Thyroid gland (tissue), 4 donors: ENCODE data around the gene MGST1. TPM values are rescaled to one million over a fixed set of nuclear protein-coding genes. Genes with fewer than 3 reads are reported as not detected.

Experiments used
- DNase-seq, 2 donors: peaks; one replicate each; pipeline ENCODE4 v3.0.0-alpha.2; 2019
- H3K27ac ChIP-seq, 3 donors: fragments of 200-600 bp; sonication (generic); 1 replicate in 2 of 3; 2 replicates in 1 of 3; pipeline ENCODE4 v1.5.1; 2016 to 2019; ENCODE audit warnings: mild to moderate bottlenecking in 1 of 3, moderate library complexity in 1 of 3
- H3K27me3 ChIP-seq: fragments of 200-600 bp; sonication (generic); one replicate; pipeline ENCODE4 v1.5.1; 2019
- H3K36me3 ChIP-seq, 2 donors: fragments of 200-600 bp; sonication (generic); one replicate each; pipeline ENCODE4 v1.5.1; 2016 to 2019
- H3K4me1 ChIP-seq, 2 donors: fragments of 200-600 bp; sonication (generic); one replicate each; pipeline ENCODE4 v1.5.1; 2017 to 2019
- H3K4me3 ChIP-seq, 3 donors: fragments of 200-600 bp; sonication (generic); replicated peaks in 1 of 3; 1 replicate in 2 of 3; 2 replicates in 1 of 3; pipeline ENCODE4 v1.5.1; 2016; ENCODE audit warnings: mild to moderate bottlenecking in 1 of 3
- H3K9me3 ChIP-seq: fragments of 200-600 bp; sonication (generic); one replicate; pipeline ENCODE4 v1.5.1; 2017
- POLR2A ChIP-seq, 2 donors: fragments of 450-650 bp; IDR thresholded peaks; one replicate each; pipeline ENCODE4 v1.6.1; 2017; ENCODE audit warnings: antibody characterized with exemption in 2 of 2, mild to moderate bottlenecking in 2 of 2, moderate library complexity in 1 of 2
- WGBS, 2 donors: methylation state at CpG; one replicate each; pipeline ENCODE4 v1.1.5; 2017; 5-methylcytosine and 5-hydroxymethylcytosine counted together
- intact Hi-C: fragments of 100-400 bp; cut with DNase I; formaldehyde crosslinking; loops from one replicate; pipeline ENCODE4 v1.15.1; 2023
- total RNA-seq, 4 donors: library from RNA; depleted of rRNA; stranded (reverse); fragments of >200 nt; gene quantifications; one replicate each; pipeline ENCODE4 v1.2.3, GENCODE V29; 2016
- TF ChIP-seq, protein P1 (sequence below), 6 experiments: fragments of 200-600 bp in 3 of 6; fragments of 450-650 bp in 3 of 6; sonication (generic) in 3 of 6; IDR thresholded peaks; one replicate each; pipeline ENCODE4 v1.5.1; 2016 to 2019; ENCODE audit warnings: antibody characterized with exemption in 6 of 6, mild to moderate bottlenecking in 2 of 6, inconsistent platforms in 1 of 6, moderate library complexity in 1 of 6

Gene MGST1
- total RNA-seq, 4 donors from 2014 or later = 454 to 666 (median 594) TPM

- Histone ChIP-seq H3K27me3 (no peaks in the 10 kb centered on the region), H3K27ac (no peak overlapping the region), H3K4me1 (no peaks in the 10 kb centered on the region), H3K36me3 (no peaks in the 10 kb centered on the region), H3K4me3 (no peak overlapping the region), H3K9me3 (no peaks in the 10 kb centered on the region)
- 81 to 92% methylated on average over 1 of the region's 1 CpG for WGBS, 2 donors
- intact Hi-C loops = no loop called here
- TF ChIP-seq, protein P1, sequence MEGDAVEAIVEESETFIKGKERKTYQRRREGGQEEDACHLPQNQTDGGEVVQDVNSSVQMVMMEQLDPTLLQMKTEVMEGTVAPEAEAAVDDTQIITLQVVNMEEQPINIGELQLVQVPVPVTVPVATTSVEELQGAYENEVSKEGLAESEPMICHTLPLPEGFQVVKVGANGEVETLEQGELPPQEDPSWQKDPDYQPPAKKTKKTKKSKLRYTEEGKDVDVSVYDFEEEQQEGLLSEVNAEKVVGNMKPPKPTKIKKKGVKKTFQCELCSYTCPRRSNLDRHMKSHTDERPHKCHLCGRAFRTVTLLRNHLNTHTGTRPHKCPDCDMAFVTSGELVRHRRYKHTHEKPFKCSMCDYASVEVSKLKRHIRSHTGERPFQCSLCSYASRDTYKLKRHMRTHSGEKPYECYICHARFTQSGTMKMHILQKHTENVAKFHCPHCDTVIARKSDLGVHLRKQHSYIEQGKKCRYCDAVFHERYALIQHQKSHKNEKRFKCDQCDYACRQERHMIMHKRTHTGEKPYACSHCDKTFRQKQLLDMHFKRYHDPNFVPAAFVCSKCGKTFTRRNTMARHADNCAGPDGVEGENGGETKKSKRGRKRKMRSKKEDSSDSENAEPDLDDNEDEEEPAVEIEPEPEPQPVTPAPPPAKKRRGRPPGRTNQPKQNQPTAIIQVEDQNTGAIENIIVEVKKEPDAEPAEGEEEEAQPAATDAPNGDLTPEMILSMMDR (IDR thresholded peaks at IDR 0.05) = no peak
- TF ChIP-seq POLR2A (IDR thresholded peaks at IDR 0.05) = no peak
- DNase-seq = no peak
Observed at GRCh38 chr12:16407346-16407745, 59.9 kb downstream of the MGST1 start.

Other genes starting within 250 kb of the MGST1 start
- not detected for gene SLC15A5, start 70.0 kb upstream of the MGST1 start, total RNA-seq